C4-2B (cell line): ENCODE data around the gene TSPAN4.

Source experiments
- ZFX ChIP-seq: fragments of 450-650 bp; IDR thresholded peaks from 2 replicates; pipeline ENCODE4 v1.6.1; 2017
- TF ChIP-seq, protein P1 (sequence below): fragments of 450-650 bp; conservative IDR thresholded peaks from 2 replicates; pipeline ENCODE4 v1.5.1; 2017; ENCODE audit warnings: mild to moderate bottlenecking

DNA sequence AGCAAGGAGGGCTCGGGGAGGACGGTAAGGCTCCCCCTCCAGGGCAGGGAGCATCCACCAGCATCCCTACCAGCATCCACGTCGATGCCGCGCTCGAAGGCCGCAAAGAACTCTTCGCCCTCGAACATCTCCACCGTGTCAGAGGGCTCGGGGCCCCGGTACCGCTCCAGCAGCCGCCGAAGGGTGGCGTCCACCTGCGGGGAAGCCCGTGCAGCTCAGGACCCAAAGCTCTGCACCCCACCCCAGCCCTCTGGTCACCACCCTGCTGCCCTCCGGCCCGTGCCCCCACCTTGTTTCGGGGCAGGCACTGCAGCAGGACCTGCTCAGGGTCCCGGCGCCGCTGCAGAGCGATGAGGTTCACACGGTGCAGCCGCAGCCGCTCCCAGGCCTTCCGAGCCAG lies 42.2 kb upstream of the TSPAN4 start:
- TF ChIP-seq ZFX = no peak
- TF ChIP-seq, protein P1, sequence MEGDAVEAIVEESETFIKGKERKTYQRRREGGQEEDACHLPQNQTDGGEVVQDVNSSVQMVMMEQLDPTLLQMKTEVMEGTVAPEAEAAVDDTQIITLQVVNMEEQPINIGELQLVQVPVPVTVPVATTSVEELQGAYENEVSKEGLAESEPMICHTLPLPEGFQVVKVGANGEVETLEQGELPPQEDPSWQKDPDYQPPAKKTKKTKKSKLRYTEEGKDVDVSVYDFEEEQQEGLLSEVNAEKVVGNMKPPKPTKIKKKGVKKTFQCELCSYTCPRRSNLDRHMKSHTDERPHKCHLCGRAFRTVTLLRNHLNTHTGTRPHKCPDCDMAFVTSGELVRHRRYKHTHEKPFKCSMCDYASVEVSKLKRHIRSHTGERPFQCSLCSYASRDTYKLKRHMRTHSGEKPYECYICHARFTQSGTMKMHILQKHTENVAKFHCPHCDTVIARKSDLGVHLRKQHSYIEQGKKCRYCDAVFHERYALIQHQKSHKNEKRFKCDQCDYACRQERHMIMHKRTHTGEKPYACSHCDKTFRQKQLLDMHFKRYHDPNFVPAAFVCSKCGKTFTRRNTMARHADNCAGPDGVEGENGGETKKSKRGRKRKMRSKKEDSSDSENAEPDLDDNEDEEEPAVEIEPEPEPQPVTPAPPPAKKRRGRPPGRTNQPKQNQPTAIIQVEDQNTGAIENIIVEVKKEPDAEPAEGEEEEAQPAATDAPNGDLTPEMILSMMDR = no peak
